ENCODE results near the gene TOR1AIP1.

- TF ChIP-seq REST (IDR thresholded peaks at IDR 0.05; ENCODE audit: insufficient read depth in 1 of 2, low read depth in 2 of 2, low read length in 2 of 2) (no peak), TAF1 (IDR thresholded peaks at IDR 0.05; ENCODE audit: borderline replicate concordance, insufficient read depth, low read length) (no peak), SIN3A (IDR thresholded peaks at IDR 0.05; ENCODE audit: borderline replicate concordance, insufficient read depth, low read length) (no peak)
These were observed 1.7 kb downstream of the TOR1AIP1 start for GRCh38 chr1:179883745-179884138.

All from PFSK-1 (cell line).